HepG2 (cell line): ENCODE results near the gene PLET1.

Experiments used
- DNMT1 ChIP-seq: sonication (generic); formaldehyde crosslinking; IDR thresholded peaks from 2 replicates; pipeline ENCODE4 v1.5.1; 2020; ENCODE audit warnings: mild to moderate bottlenecking, missing genetic modification reagents
- GTF3A ChIP-seq: sonication (generic); formaldehyde crosslinking; conservative IDR thresholded peaks from 2 replicates; pipeline ENCODE4 v1.4.0; 2020; ENCODE audit warnings: mild to moderate bottlenecking, missing genetic modification reagents
- ZNF143 ChIP-seq: sonication (generic); formaldehyde crosslinking; IDR thresholded peaks from 2 replicates; pipeline ENCODE4 v1.4.0; 2020; ENCODE audit warnings: missing genetic modification reagents
- ZNF709 ChIP-seq: sonication (generic); formaldehyde crosslinking; IDR thresholded peaks from 2 replicates; pipeline ENCODE4 v1.5.0; 2020; ENCODE audit warnings: mild to moderate bottlenecking, missing genetic modification reagents
- TF ChIP-seq, protein P1 (sequence below): sonication (generic); formaldehyde crosslinking; IDR thresholded peaks from 2 replicates; pipeline ENCODE4 v1.4.0; 2020; ENCODE audit warnings: low read depth, mild to moderate bottlenecking, missing genetic modification reagents
- TF ChIP-seq, protein P2 (sequence below): IDR thresholded peaks from 2 replicates; pipeline ENCODE4 v1.6.1; 2016

DNA sequence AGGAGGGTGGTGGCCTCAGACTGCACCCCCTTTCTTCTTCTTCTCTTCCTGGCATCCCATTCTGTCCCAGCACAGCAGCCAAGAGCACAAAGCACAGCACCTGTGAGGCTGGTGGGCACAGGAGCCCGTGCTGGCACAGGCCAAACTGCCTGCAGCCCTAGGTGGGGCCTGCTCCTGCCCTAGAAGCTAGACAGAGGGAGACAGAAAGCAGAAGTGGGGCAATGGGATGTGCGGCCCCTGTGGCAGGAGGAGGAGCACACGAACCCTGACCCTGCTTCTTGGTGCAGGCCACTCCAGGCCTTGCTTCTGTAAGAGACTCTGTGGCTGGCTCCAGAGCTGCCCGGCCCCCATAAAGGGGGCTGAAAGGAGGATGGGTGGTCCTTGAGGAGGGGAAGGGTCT is 38.4 kb downstream of the PLET1 start:
- TF ChIP-seq, protein P1, sequence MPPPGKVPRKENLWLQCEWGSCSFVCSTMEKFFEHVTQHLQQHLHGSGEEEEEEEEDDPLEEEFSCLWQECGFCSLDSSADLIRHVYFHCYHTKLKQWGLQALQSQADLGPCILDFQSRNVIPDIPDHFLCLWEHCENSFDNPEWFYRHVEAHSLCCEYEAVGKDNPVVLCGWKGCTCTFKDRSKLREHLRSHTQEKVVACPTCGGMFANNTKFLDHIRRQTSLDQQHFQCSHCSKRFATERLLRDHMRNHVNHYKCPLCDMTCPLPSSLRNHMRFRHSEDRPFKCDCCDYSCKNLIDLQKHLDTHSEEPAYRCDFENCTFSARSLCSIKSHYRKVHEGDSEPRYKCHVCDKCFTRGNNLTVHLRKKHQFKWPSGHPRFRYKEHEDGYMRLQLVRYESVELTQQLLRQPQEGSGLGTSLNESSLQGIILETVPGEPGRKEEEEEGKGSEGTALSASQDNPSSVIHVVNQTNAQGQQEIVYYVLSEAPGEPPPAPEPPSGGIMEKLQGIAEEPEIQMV, result no peak
- no peak for TF ChIP-seq ZNF143 (CRISPR knock-in tag)
- no peak for TF ChIP-seq DNMT1 (CRISPR knock-in tag)
- TF ChIP-seq GTF3A, result no peak
- TF ChIP-seq, protein P2, sequence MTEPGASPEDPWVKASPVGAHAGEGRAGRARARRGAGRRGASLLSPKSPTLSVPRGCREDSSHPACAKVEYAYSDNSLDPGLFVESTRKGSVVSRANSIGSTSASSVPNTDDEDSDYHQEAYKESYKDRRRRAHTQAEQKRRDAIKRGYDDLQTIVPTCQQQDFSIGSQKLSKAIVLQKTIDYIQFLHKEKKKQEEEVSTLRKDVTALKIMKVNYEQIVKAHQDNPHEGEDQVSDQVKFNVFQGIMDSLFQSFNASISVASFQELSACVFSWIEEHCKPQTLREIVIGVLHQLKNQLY (CRISPR knock-in tag), result no peak
- TF ChIP-seq ZNF709, result no peak
